ENCODE data around the gene EZR. TPM values are rescaled to one million over a fixed set of nuclear protein-coding genes. Genes with fewer than 3 reads are reported as not detected.

The EZR gene
- total and polyA plus RNA-seq, 2 of the 8 experiments (the other 6 are each of a cell fraction or from before 2014, with no cell fraction given), result 122 to 286 TPM

- TF ChIP-seq ATF2 (IDR thresholded peaks at IDR 0.05; ENCODE audit: low read length), result no peak
- no peak for TF ChIP-seq BCL11A (IDR thresholded peaks at IDR 0.05; ENCODE audit: low read depth in 2 of 2, low read length in 2 of 2)
- no peak for TF ChIP-seq CBX5 (IDR thresholded peaks at IDR 0.05; ENCODE audit: low read depth, low read length)
- TF ChIP-seq CHD2 (IDR thresholded peaks at IDR 0.05; ENCODE audit: low read length), result no peak
- TF ChIP-seq CTBP2 (IDR thresholded peaks at IDR 0.05; ENCODE audit: borderline replicate concordance, insufficient read depth, insufficient read length, low read length), result no peak
- TF ChIP-seq TCF12 (IDR thresholded peaks at IDR 0.05; ENCODE audit: low read depth, low read length), result no peak
- no peak for TF ChIP-seq TEAD4 (IDR thresholded peaks at IDR 0.05; ENCODE audit: low read depth, low read length)
- no peak for TF ChIP-seq KDM4A (IDR thresholded peaks at IDR 0.05; ENCODE audit: low read depth, low read length, severe bottlenecking)
- TF ChIP-seq SIX5 (IDR thresholded peaks at IDR 0.05; ENCODE audit: low read depth, low read length), result no peak
Measured at GRCh38 chr6:158836625-158837311, 17.6 kb upstream of the EZR start (continued).
